Vagina (tissue), 2 donors: ENCODE data around the gene NUMB.

Source experiments
- CTCF ChIP-seq, 3 experiments: fragments of 450-650 bp in 2 of 3; fragments of 200-600 bp in 1 of 3; sonication (generic) in 1 of 3; IDR thresholded peaks; one replicate each; pipeline ENCODE4 v1.5.1; 2017 to 2019; ENCODE audit warnings: antibody characterized with exemption in 3 of 3, mild to moderate bottlenecking in 2 of 3, moderate library complexity in 2 of 3
- POLR2A ChIP-seq, 2 donors: fragments of 450-650 bp; IDR thresholded peaks; one replicate each; pipeline ENCODE4 v1.6.1; 2017; ENCODE audit warnings: antibody characterized with exemption in 2 of 2, mild to moderate bottlenecking in 2 of 2, moderate library complexity in 2 of 2

- TF ChIP-seq CTCF (IDR thresholded peaks at IDR 0.05) (no peak), POLR2A (IDR thresholded peaks at IDR 0.05) (no peak)
Observed at GRCh38 chr14:73392329-73393257, 65.8 kb downstream of the NUMB start.
